Bronchial smooth muscle cell (primary cell): Measurements from ENCODE around the gene CHRND. TPM values are rescaled to one million over a fixed set of nuclear protein-coding genes. Genes with fewer than 3 reads are reported as not detected.

Experiments used
- total RNA-seq: library from RNA; depleted of rRNA; stranded (reverse); fragments of >200 nt; gene quantifications from 2 replicates; pipeline ENCODE4 v1.2.1, GENCODE V29; 2014

Gene CHRND
- total RNA-seq: not detected in 2 replicates

GRCh38 chr2:232525791-232526371, at the start of gene CHRND:
CHRND (plus strand) TSS chr2:232526160; CDS start chr2:232526216, 56 bp downstream.

GRCh38 chr2:232487385-232488096, 38.4 kb upstream of the CHRND start, which contains the start of gene ECEL1:
ECEL1 (minus strand) TSS chr2:232487834; CDS start chr2:232486653, 1,181 bp downstream.

GRCh38 chr2:232519581-232520438, 6.2 kb upstream of the CHRND start, which contains the start of gene PRSS56:
PRSS56 (plus strand) TSS chr2:232520388; CDS start chr2:232520599, 211 bp downstream.

GRCh38 chr2:232539298-232540231, 13.6 kb downstream of the CHRND start, which contains the start of gene CHRNG:
CHRNG (plus strand) TSS chr2:232539692; CDS start chr2:232539748, 56 bp downstream.

GRCh38 chr2:232550354-232551249, 24.6 kb downstream of the CHRND start, which contains the start of the genes EIF4E2 and TIGD1:
EIF4E2 (plus strand) TSS chr2:232550689; CDS start chr2:232550725, 36 bp downstream.
TIGD1 (minus strand) TSS chr2:232550557; CDS start chr2:232549882, 675 bp downstream.

Other genes starting within 250 kb of the CHRND start
- not detected in 2 replicates for gene ALPP, start 147.4 kb upstream of the CHRND start, total RNA-seq
- not detected in 2 replicates for gene ALPG, start 119.3 kb upstream of the CHRND start, total RNA-seq
- not detected in 2 replicates for gene ALPI, start 70.0 kb upstream of the CHRND start, total RNA-seq
- not detected in 2 replicates for gene ECEL1, start 38.3 kb upstream of the CHRND start, total RNA-seq
- gene PRSS56, start 5.8 kb upstream of the CHRND start, total RNA-seq: not detected in 2 replicates
- gene CHRNG, start 13.5 kb downstream of the CHRND start, total RNA-seq: not detected in 2 replicates
- gene TIGD1, start 24.4 kb downstream of the CHRND start, total RNA-seq: 2.2 and 2.5 TPM in 2 replicates
- 142 and 199 TPM in 2 replicates for gene EIF4E2, start 24.5 kb downstream of the CHRND start, total RNA-seq
- gene EFHD1, start 107.4 kb downstream of the CHRND start, total RNA-seq: not detected in 2 replicates
- gene GIGYF2, start 171.2 kb downstream of the CHRND start, total RNA-seq: 44.6 and 67.7 TPM in 2 replicates